Urinary bladder (tissue), 4 donors: ENCODE data around the gene PARVB. TPM values are rescaled to one million over a fixed set of nuclear protein-coding genes. Genes with fewer than 3 reads are reported as not detected.

Source experiments
- DNase-seq: peaks from one replicate; pipeline ENCODE4 v3.0.0-alpha.2; 2015; ENCODE audit errors: extremely low spot score
- H3K27ac ChIP-seq: one replicate; pipeline ENCODE4 v1.5.1; 2013; ENCODE audit warnings: low read depth, mild to moderate bottlenecking, moderate library complexity
- H3K36me3 ChIP-seq: one replicate; pipeline ENCODE4 v1.6.1; 2013; ENCODE audit warnings: mild to moderate bottlenecking, moderate library complexity; ENCODE audit not compliant: insufficient read depth
- H3K4me1 ChIP-seq: one replicate; pipeline ENCODE4 v1.6.1; 2013; ENCODE audit warnings: mild to moderate bottlenecking, moderate library complexity; ENCODE audit not compliant: insufficient read depth
- H3K4me3 ChIP-seq: one replicate; pipeline ENCODE4 v1.5.1; 2013; ENCODE audit warnings: low read depth, low read length
- WGBS: extraction: QIAGEN DNeasy Blood & Tissue Kit; methylation state at CpG from one replicate; pipeline ENCODE4 v1.1.7; 2013; 5-methylcytosine and 5-hydroxymethylcytosine counted together
- polyA plus RNA-seq: library from polyadenylated mRNA; stranded (reverse); fragments of 200-250 nt; gene quantifications from one replicate; pipeline ENCODE4 v1.2.3, GENCODE V29; 2013
- total RNA-seq: library from RNA; depleted of rRNA; stranded (reverse); fragments of >200 nt; gene quantifications from one replicate; pipeline ENCODE4 v1.2.3, GENCODE V29; 2014
- donor health status: healthy with polysubstance abuse.
- donor health status: healthy.

PARVB gene
- total and polyA plus RNA-seq, 2 donors, result 11.2 to 38.0 TPM

GRCh38 chr22:44094751-44095302, 70.7 kb downstream of the PARVB start:
- WGBS, result 88% methylated on average over 14 of the region's 14 CpGs
- DNase-seq, result no peak
- no peaks in the 10 kb centered on the region for H3K36me3 ChIP-seq

GRCh38 chr22:44096736-44097135, 72.6 kb downstream of the PARVB start:
- H3K4me1 ChIP-seq, result no peaks in the 10 kb centered on the region
- WGBS, result 87% methylated on average over 11 of the region's 11 CpGs
- H3K36me3 ChIP-seq, result no peaks in the 10 kb centered on the region
- no peak overlapping the region for H3K27ac ChIP-seq
- DNase-seq, result no peak
- H3K4me3 ChIP-seq, result no peak overlapping the region

More at GRCh38 chr22:44094751-44095302, 70.7 kb downstream of the PARVB start:
- H3K4me1 ChIP-seq, result no peaks in the 10 kb centered on the region
- H3K4me3 ChIP-seq, result no peak overlapping the region
- H3K27ac ChIP-seq, result no peak overlapping the region

DNA sequence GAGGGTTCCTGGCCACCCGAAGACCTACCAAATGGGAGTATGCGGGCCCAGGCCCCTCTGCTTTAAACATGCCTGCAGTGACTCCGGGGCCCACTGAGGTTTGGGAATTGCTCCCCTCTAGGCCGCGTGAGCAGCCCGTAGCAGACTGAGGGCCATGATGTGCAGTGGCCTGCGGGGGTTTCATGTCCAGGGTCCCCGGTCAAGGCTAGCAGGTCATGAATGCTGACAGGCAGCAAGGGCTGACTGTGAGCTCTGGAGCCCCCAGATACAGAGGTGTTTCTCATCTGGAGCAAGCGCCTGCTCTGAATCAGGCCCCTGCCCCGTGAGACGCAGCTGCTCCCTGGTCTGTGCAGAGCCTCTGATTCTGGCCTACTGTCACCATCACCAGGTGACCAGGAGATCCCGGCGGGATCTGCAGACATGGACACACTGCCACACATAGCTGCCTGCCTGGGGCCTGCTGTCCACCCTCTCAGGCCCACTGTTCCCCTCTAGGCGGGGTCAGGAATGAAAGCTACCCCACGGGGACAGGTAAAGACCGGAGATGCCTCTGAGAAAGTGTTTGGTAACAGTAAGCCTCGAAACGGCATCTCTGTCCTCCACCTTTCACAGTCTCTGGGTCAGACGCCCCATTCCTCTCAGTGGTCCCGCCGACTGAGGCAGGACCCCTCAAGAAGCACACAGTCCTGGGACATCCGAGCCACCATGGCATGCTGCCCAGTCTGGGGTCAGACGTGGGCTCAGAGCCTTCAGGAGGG, 73.3 kb downstream of the PARVB start:
- H3K4me3 ChIP-seq, result no peak overlapping the region
- H3K27ac ChIP-seq, result no peak overlapping the region
- no peaks in the 10 kb centered on the region for H3K4me1 ChIP-seq
- no peaks in the 10 kb centered on the region for H3K36me3 ChIP-seq
- DNase-seq, result no peak
- 89% methylated on average over 23 of the region's 23 CpGs for WGBS

DNA sequence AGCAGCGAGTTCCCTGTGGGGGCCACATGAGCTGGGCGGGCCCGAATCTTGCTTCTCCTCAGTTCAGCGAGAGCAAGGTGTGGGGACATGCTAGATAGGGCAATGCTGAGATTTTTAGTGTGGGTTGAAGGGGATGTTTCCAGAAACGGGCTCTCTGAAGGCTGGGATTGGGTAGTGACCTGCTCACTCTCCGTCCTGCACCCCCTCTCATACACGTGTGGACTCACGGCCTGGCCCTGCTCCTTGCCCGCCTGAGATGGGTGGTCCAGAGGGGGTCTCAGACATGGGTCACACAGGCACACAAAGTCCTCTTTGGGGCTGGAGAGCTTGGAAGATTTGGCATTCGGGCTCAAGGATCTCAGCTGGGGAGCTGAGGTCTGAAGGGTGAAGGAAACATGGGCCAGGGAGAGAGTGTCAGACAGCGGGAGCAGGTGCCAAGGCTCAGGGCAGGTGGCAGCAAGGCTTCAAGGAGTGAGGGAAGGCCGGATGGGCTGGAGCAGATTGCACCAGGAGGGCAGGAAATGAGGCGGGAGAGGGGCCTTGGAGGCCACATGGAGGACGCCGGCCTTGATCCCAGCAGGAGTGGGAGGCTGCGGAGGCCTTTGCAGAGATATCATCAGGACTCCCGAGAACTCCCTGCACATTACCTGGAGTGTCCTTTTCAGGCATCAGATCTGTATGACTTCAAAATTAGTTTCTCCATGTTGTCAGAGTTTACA, 74.1 kb downstream of the PARVB start:
- no peaks in the 10 kb centered on the region for H3K36me3 ChIP-seq
- 95% methylated on average over 17 of the region's 17 CpGs for WGBS

DNA sequence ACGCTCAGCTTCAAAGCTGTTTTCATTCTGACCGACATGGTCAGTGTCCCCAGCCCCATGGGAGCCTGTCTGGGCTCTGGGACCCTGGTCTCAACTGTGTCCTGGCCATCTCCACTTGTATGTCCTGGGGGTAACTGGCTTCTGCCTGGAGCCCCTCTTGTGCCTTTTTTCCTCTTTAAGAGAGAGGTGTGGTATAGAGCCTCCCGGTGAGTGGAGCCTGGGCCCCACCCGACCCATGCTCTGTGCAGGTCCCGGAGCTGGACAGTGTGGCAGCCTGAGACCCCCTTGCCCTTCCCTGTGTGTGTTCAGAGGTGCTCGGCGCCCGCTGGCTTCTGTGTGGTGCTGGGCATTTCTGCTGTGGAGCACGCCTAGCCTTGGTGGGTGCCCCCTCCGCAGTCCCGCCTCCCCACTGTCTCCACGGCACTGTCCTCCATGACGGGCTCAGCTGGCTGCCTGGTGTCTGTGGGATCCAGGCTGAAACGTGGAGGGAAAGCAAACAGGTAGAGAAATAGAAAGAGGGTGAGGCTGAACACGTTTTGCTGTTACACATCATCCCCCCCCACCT, 74.9 kb downstream of the PARVB start:
- no peak overlapping the region for H3K27ac ChIP-seq
- 92% methylated on average over 15 of the region's 15 CpGs for WGBS
- no peak overlapping the region for H3K4me3 ChIP-seq
- no peaks in the 10 kb centered on the region for H3K4me1 ChIP-seq
- no peak for DNase-seq
- H3K36me3 ChIP-seq, result no peaks in the 10 kb centered on the region

More for the DNA sequence above, 74.1 kb downstream of the PARVB start:
- DNase-seq, result no peak
- H3K4me1 ChIP-seq, result no peaks in the 10 kb centered on the region
- no peak overlapping the region for H3K27ac ChIP-seq
- no peak overlapping the region for H3K4me3 ChIP-seq

GRCh38 chr22:44099696-44100095, 75.6 kb downstream of the PARVB start:
- H3K4me1 ChIP-seq, result no peaks in the 10 kb centered on the region
- no peaks in the 10 kb centered on the region for H3K36me3 ChIP-seq
- H3K4me3 ChIP-seq, result no peak overlapping the region
- H3K27ac ChIP-seq, result no peak overlapping the region
- 96% methylated on average over 13 of the region's 13 CpGs for WGBS
- DNase-seq, result no peak

GRCh38 chr22:44100411-44100810, 76.3 kb downstream of the PARVB start:
- H3K4me1 ChIP-seq, result no peaks in the 10 kb centered on the region
- H3K4me3 ChIP-seq, result no peak overlapping the region
- 91% methylated on average over 13 of the region's 13 CpGs for WGBS
- DNase-seq, result no peak
- H3K36me3 ChIP-seq, result no peaks in the 10 kb centered on the region
- H3K27ac ChIP-seq, result no peak overlapping the region

DNA sequence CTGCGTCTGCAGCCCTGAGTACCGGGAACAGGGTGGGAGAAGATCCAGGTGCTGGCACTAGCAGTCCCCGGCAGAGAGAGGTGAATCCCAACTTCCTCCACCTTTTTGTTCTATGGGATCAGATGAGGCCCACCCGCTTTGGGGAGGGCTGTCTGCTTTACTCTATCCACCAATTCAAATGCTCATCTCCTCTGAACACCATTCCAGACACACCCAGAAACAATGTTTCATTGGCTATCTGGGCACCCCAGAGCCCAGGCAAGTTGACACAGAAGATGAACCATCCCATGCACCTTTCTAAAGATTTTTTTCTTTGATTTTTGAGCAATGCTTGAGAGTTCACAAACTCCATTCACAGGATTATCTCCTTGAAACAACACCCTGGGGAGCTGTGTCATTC, 78.0 kb downstream of the PARVB start:
- 85% methylated on average over 4 of the region's 4 CpGs for WGBS
- no peak for DNase-seq
- Histone ChIP-seq H3K27ac (no peak overlapping the region), H3K4me3 (no peak overlapping the region), H3K4me1 (no peaks in the 10 kb centered on the region), H3K36me3 (no peaks in the 10 kb centered on the region)

- Histone ChIP-seq H3K4me3 (no peak overlapping the region), H3K4me1 (no peaks in the 10 kb centered on the region), H3K36me3 (no peaks in the 10 kb centered on the region), H3K27ac (no peak overlapping the region)
- 91% methylated on average over 3 of the region's 3 CpGs for WGBS
- DNase-seq, result no peak
These were observed 78.8 kb downstream of the PARVB start for GRCh38 chr22:44102856-44103255.

GRCh38 chr22:44103735-44104480, 79.8 kb downstream of the PARVB start:
- H3K36me3 ChIP-seq, result no peaks in the 10 kb centered on the region
- no peak overlapping the region for H3K27ac ChIP-seq
- DNase-seq, result no peak
- 92% methylated on average over 13 of the region's 13 CpGs for WGBS
- no peaks in the 10 kb centered on the region for H3K4me1 ChIP-seq
- H3K4me3 ChIP-seq, result no peak overlapping the region

DNA sequence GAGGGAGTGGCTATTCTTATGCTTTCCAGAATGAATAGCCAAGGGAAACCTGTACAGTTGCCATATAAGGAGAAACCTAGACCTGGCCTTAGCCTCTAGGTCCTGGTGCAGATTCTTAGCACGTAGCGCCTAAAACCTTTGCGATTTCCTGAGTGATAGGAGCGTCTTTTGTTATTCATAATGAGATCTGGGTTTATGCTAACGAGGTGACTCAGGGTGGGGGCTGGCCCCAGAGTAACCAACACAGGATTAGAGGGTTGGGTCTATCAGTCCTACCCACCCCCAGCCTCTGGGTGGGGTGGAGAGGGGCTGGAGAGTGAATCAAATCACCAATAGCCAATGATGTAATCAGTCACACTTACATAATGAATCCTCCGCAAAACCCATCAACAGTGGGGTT, 83.2 kb downstream of the PARVB start:
- Histone ChIP-seq H3K4me3 (no peak overlapping the region), H3K4me1 (no peaks in the 10 kb centered on the region), H3K27ac (no peak overlapping the region), H3K36me3 (no peaks in the 10 kb centered on the region)
- 87% methylated on average over 6 of the region's 6 CpGs for WGBS
- no peak for DNase-seq

DNA sequence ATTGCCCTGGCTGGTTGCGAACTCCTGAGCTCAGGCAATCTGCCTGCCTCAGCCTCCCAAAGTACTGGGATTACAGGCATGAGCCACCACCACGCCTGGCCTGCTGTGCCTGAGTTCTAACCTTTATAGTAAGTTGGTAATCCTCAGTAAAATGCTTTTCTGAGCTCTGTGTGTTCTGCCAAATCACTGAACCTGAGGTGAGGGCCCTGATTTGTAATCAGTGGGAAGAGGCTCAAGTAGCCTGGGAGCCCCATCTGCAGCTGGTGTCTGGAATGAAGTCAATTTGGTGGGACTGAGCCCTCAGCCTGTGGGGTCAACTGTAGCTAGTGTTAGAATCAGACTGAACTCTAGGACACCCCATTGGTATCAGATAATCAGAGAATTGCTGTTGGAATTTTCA, 84.0 kb downstream of the PARVB start:
- Histone ChIP-seq H3K4me1 (no peaks in the 10 kb centered on the region), H3K4me3 (no peak overlapping the region), H3K36me3 (no peaks in the 10 kb centered on the region), H3K27ac (no peak overlapping the region)
- 96% methylated on average over 2 of the region's 2 CpGs for WGBS
- no peak for DNase-seq

- DNase-seq, result no peak
- WGBS, result 59% methylated on average over 14 of the region's 14 CpGs
- no peaks in the 10 kb centered on the region for H3K4me1 ChIP-seq
- H3K27ac ChIP-seq, result no peak overlapping the region
- no peaks in the 10 kb centered on the region for H3K36me3 ChIP-seq
- H3K4me3 ChIP-seq, result no peak overlapping the region
These were observed 84.8 kb downstream of the PARVB start for GRCh38 chr22:44108806-44109385.
